HL-60 (cell line): Measurements from ENCODE around the gene SECISBP2L.

Experiments used
- DNase-seq, 2 experiments: peaks; one replicate each; pipeline ENCODE4 v3.0.0-alpha.2; 2010 to 2020; ENCODE audit warnings: low read depth in 1 of 2, low spot score in 1 of 2
- H3K27ac ChIP-seq: fragments of 250-450 bp; sonication (Bioruptor Pico); replicated peaks from 2 replicates; pipeline ENCODE4 v1.5.1; 2020; ENCODE audit warnings: mild to moderate bottlenecking, moderate library complexity
- H3K27me3 ChIP-seq: fragments of 250-450 bp; sonication (Bioruptor Pico); 2 replicates; pipeline ENCODE4 v1.5.1; 2021; ENCODE audit warnings: mild to moderate bottlenecking, moderate library complexity; ENCODE audit not compliant: insufficient read depth, poor library complexity, severe bottlenecking
- H3K4me3 ChIP-seq: replicated peaks from 2 replicates; pipeline ENCODE4 v1.5.1; 2011; ENCODE audit warnings: mild to moderate bottlenecking, control low read depth, low read length; ENCODE audit not compliant: insufficient read depth
- CTCF ChIP-seq: IDR thresholded peaks from one replicate; pipeline ENCODE4 v1.5.1; 2011; ENCODE audit warnings: low read length, control low read depth, inconsistent platforms; ENCODE audit not compliant: insufficient read depth
- GABPA ChIP-seq: IDR thresholded peaks from 2 replicates; pipeline ENCODE4 v1.6.1; 2012; ENCODE audit warnings: low read depth
- POLR2AphosphoS5 ChIP-seq: IDR thresholded peaks from 2 replicates; pipeline ENCODE4 v1.6.1; 2012; ENCODE audit warnings: low read depth
- REST ChIP-seq: IDR thresholded peaks from 2 replicates; pipeline ENCODE4 v1.6.1; 2012; ENCODE audit warnings: low read depth; ENCODE audit not compliant: insufficient replicate concordance
- SPI1 ChIP-seq: IDR thresholded peaks from 2 replicates; pipeline ENCODE4 v1.6.1; 2012; ENCODE audit warnings: low read depth, mild to moderate bottlenecking, borderline replicate concordance

The SECISBP2L gene

GRCh38 chr15:49040151-49040550 lies 6.1 kb downstream of the SECISBP2L start:
- TF ChIP-seq CTCF, result no peak
- TF ChIP-seq SPI1, result no peak
- no peak for TF ChIP-seq REST
- TF ChIP-seq POLR2AphosphoS5, result no peak
- no peak for TF ChIP-seq GABPA
- Histone ChIP-seq H3K4me3 (no peak overlapping the region), H3K27ac (no peak overlapping the region), H3K27me3 (no peaks in the 10 kb centered on the region)
- DNase-seq, result no peak

- no peak overlapping the region for H3K4me3 ChIP-seq
- H3K27ac ChIP-seq, result no peak overlapping the region
- no peak for DNase-seq
- H3K27me3 ChIP-seq, result no peaks in the 10 kb centered on the region
- TF ChIP-seq GABPA (no peak), CTCF (no peak), POLR2AphosphoS5 (no peak), REST (no peak), SPI1 (no peak)
These were observed 7.9 kb downstream of the SECISBP2L start for GRCh38 chr15:49038382-49038781.

GRCh38 chr15:49037546-49037940 lies 8.7 kb downstream of the SECISBP2L start:
- no peak for DNase-seq
- Histone ChIP-seq H3K27ac (no peak overlapping the region), H3K27me3 (no peaks in the 10 kb centered on the region), H3K4me3 (no peak overlapping the region)
- TF ChIP-seq REST (no peak), CTCF (no peak), POLR2AphosphoS5 (no peak), GABPA (no peak), SPI1 (no peak)
